Smooth muscle cell (in vitro differentiated cells): ENCODE results near the gene SMYD3. TPM values are rescaled to one million over a fixed set of nuclear protein-coding genes. Genes with fewer than 3 reads are reported as not detected.

ENCODE experiments used
- DNase-seq: peaks from one replicate; lab custom pipeline; 2025; ENCODE audit not compliant: unreplicated experiment; lab: John Stamatoyannopoulos, UW
- H2AFZ ChIP-seq: fragments of 200-600 bp; sonication (generic); 2 replicates; pipeline ENCODE4 v1.6.0; 2016; ENCODE audit warnings: antibody characterized with exemption, low read depth, mild to moderate bottlenecking
- H3F3A ChIP-seq: fragments of 200-600 bp; sonication (generic); 2 replicates; pipeline ENCODE4 v1.6.0; 2017; ENCODE audit warnings: antibody characterized with exemption, low read depth
- H3K27ac ChIP-seq: fragments of 200-600 bp; sonication (generic); 2 replicates; pipeline ENCODE4 v1.5.1; 2016; ENCODE audit warnings: low read depth, mild to moderate bottlenecking
- H3K27me3 ChIP-seq: fragments of 200-600 bp; sonication (generic); 2 replicates; pipeline ENCODE4 v1.6.1; 2016; ENCODE audit warnings: low read depth, mild to moderate bottlenecking
- H3K36me3 ChIP-seq: fragments of 200-600 bp; sonication (generic); 2 replicates; pipeline ENCODE4 v1.5.1; 2016; ENCODE audit warnings: low read depth
- H3K4me1 ChIP-seq: fragments of 200-600 bp; sonication (generic); 2 replicates; pipeline ENCODE4 v1.5.1; 2016; ENCODE audit warnings: low read depth
- H3K4me2 ChIP-seq: fragments of 200-600 bp; sonication (generic); 2 replicates; pipeline ENCODE4 v1.6.0; 2016; ENCODE audit warnings: mild to moderate bottlenecking
- H3K4me3 ChIP-seq: fragments of 200-600 bp; sonication (generic); 2 replicates; pipeline ENCODE4 v1.5.1; 2016; ENCODE audit warnings: mild to moderate bottlenecking
- H3K79me2 ChIP-seq: fragments of 200-600 bp; sonication (generic); 2 replicates; pipeline ENCODE4 v1.6.0; 2016; ENCODE audit warnings: low read depth, mild to moderate bottlenecking
- H3K9ac ChIP-seq: fragments of 200-600 bp; sonication (generic); 2 replicates; pipeline ENCODE4 v1.6.0; 2016; ENCODE audit warnings: low read depth
- H3K9me3 ChIP-seq: fragments of 200-600 bp; sonication (generic); replicated peaks from 2 replicates; pipeline ENCODE4 v1.5.1; 2016; ENCODE audit warnings: low read depth
- H4K20me1 ChIP-seq: fragments of 200-600 bp; sonication (generic); 2 replicates; pipeline ENCODE4 v1.6.0; 2016; ENCODE audit warnings: low read depth
- WGBS: methylation state at CpG from one replicate; pipeline ENCODE4 v1.1.7; 2016; ENCODE audit warnings: low lambda C conversion rate; 5-methylcytosine and 5-hydroxymethylcytosine counted together
- polyA plus RNA-seq: library from polyadenylated mRNA; unstranded; fragments of >200 nt; fragmentation: Nextera tagmentation; extraction: Ambion mirVana; gene quantifications from 2 replicates; pipeline ENCODE4 v1.2.1, GENCODE V29; 2016
- total RNA-seq: library from RNA; depleted of rRNA; stranded (reverse); fragments of >200 nt; gene quantifications from 2 replicates; pipeline ENCODE4 v1.2.3, GENCODE V29; 2014
- TF ChIP-seq, protein P1 (sequence below): fragments of 200-600 bp; sonication (generic); IDR thresholded peaks from 2 replicates; pipeline ENCODE4 v1.5.1; 2017; ENCODE audit warnings: borderline replicate concordance, mild to moderate bottlenecking, antibody characterized with exemption; ENCODE audit not compliant: insufficient read depth, poor library complexity, severe bottlenecking

The SMYD3 gene
- total and polyA plus RNA-seq, 2 experiments from 2014 or later, result 162 to 301 TPM

DNA sequence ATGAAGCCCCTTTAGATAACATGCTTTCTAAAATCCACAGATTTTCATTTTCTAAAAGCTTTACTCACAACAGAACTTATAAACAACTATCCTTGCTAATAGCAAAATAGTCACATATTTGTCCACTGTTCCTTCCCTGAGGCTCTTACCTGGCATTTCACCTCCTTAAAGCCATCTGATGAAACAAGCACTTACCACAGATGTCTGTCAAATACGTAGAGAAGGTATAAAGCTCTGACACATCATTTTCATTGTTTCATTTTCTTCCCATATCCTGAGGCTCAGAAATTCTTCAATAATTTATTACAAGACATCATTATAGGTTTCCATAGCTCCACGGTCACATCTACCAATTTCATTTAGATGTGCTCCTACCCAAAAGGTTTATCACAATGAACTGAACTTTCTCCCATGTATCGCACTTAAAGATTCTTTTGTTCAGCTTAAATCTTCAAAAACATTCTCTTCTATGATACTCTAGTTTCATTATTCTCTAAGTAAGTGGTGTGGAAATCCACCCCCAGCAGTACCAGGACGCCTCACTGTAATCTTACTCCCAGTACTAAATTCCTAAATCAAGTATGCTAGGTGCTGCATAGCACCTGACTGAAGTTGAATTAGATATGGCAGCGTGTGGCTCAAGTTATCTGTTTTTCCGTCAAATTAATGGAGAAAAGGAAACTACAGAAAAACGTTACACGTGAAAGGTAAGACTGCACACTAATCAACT lies 569.6 kb downstream of the SMYD3 start:
- Histone ChIP-seq H3K27ac (peak overlapping the region; percentile 46), H3K79me2 (peaks cover 77% of the 10 kb centered on the region), H3K9ac (no peak overlapping the region), H3K4me1 (peaks cover 14% of the 10 kb centered on the region), H2AFZ (no peak overlapping the region), H3K4me2 (no peak overlapping the region), H3F3A (peaks cover 18% of the 10 kb centered on the region), H4K20me1 (peaks cover 3% of the 10 kb centered on the region), H3K36me3 (no peaks in the 10 kb centered on the region), H3K9me3 (no peaks in the 10 kb centered on the region), H3K4me3 (no peak overlapping the region), H3K27me3 (no peaks in the 10 kb centered on the region)
- 94% methylated on average over 8 of the region's 8 CpGs for WGBS
- DNase-seq, result no peak
- TF ChIP-seq, protein P1, sequence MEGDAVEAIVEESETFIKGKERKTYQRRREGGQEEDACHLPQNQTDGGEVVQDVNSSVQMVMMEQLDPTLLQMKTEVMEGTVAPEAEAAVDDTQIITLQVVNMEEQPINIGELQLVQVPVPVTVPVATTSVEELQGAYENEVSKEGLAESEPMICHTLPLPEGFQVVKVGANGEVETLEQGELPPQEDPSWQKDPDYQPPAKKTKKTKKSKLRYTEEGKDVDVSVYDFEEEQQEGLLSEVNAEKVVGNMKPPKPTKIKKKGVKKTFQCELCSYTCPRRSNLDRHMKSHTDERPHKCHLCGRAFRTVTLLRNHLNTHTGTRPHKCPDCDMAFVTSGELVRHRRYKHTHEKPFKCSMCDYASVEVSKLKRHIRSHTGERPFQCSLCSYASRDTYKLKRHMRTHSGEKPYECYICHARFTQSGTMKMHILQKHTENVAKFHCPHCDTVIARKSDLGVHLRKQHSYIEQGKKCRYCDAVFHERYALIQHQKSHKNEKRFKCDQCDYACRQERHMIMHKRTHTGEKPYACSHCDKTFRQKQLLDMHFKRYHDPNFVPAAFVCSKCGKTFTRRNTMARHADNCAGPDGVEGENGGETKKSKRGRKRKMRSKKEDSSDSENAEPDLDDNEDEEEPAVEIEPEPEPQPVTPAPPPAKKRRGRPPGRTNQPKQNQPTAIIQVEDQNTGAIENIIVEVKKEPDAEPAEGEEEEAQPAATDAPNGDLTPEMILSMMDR, result no peak

DNA sequence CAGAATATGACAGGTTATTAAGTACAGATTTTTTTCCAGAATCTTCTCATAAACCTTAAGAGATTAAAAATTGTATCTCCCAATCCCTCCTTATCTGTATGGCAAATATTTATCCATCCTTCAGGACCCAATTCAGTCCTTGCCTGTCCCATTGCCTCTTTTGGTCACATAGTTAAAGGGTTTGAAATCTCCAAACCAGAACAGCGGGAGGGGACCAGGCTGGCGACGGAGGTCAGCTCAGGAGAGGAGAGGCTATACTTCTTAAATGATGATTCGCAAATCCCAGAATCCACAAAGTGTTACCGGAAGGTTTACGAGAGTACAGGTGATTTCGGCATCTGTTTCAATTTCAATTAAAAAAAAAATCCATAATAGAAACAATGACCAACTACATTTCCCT lies 572.7 kb downstream of the SMYD3 start:
- peak overlapping the region; percentile 20 for H3K27ac ChIP-seq
- H3K79me2 ChIP-seq, result peaks cover 52% of the 10 kb centered on the region
- H4K20me1 ChIP-seq, result peaks cover 3% of the 10 kb centered on the region
- H3K9me3 ChIP-seq, result no peaks in the 10 kb centered on the region
- no peak overlapping the region for H3K9ac ChIP-seq
- H3K4me1 ChIP-seq, result peaks cover 6% of the 10 kb centered on the region
- TF ChIP-seq, protein P1, result no peak
- WGBS, result 94% methylated on average over 7 of the region's 7 CpGs
- H3K27me3 ChIP-seq, result no peaks in the 10 kb centered on the region
- no peak for DNase-seq
- H3K4me2 ChIP-seq, result no peak overlapping the region
- H2AFZ ChIP-seq, result no peak overlapping the region
- no peak overlapping the region for H3K4me3 ChIP-seq
- H3K36me3 ChIP-seq, result no peaks in the 10 kb centered on the region
- H3F3A ChIP-seq, result peaks cover 18% of the 10 kb centered on the region

DNA sequence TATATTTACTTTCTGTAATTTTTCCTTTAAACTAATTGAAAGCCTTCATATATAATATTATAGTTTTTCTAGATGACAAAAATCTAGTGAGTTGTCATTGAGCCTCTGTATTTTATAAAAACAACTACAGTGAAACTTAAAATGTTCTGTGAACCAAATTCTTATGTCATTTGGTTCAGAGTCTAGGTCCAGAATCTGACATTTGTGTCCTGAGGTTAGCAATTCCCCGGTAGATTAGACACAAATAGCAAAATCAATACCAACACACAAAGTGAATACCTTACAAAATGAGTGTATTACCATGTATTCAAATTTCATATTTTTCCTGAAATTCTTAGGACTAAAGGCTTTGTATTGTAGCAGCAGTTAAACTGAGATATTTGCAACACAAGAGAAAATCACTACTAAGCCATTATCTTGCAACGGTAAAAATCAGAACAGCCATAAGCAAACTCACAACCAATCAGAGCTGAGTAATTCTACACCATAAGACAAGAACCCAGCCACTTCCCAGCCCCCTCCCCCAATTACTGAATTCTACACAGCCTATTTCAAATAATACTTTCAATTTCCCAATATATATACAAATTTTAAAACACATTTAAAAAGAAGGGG lies 573.5 kb downstream of the SMYD3 start:
- Histone ChIP-seq H3K4me3 (peak overlapping the region; percentile 2), H3K9me3 (no peaks in the 10 kb centered on the region), H2AFZ (no peak overlapping the region), H3K79me2 (peaks cover 48% of the 10 kb centered on the region), H3K4me2 (no peak overlapping the region), H3K36me3 (no peaks in the 10 kb centered on the region), H4K20me1 (peaks cover 3% of the 10 kb centered on the region), H3K27ac (peak overlapping the region; percentile 20), H3K9ac (no peak overlapping the region), H3K4me1 (peaks cover 6% of the 10 kb centered on the region), H3K27me3 (no peaks in the 10 kb centered on the region), H3F3A (peaks cover 18% of the 10 kb centered on the region)
- TF ChIP-seq, protein P1, result no peak
- no peak for DNase-seq
- 44% methylated on average over 2 of the region's 2 CpGs for whole genome bisulfite sequencing
